Parathyroid adenoma (tissue), 2 donors: ENCODE measurements around the gene VAX1.

Experiments used
- H2AFZ ChIP-seq: fragments of 300-600 bp; sonication (generic); one replicate; pipeline ENCODE4 v1.7.0; 2017; ENCODE audit warnings: antibody characterized with exemption, mild to moderate bottlenecking
- H3K27ac ChIP-seq: fragments of 300-600 bp; sonication (generic); one replicate; pipeline ENCODE4 v1.7.0; 2017
- H3K27me3 ChIP-seq: fragments of 300-600 bp; sonication (generic); one replicate; pipeline ENCODE4 v1.7.0; 2017; ENCODE audit warnings: low read length; ENCODE audit not compliant: control insufficient read depth, insufficient read depth
- H3K36me3 ChIP-seq: fragments of 300-600 bp; sonication (generic); one replicate; pipeline ENCODE4 v1.7.0; 2017; ENCODE audit warnings: low read length; ENCODE audit not compliant: control insufficient read depth, insufficient read depth
- H3K4me1 ChIP-seq: fragments of 300-600 bp; sonication (generic); one replicate; pipeline ENCODE4 v1.7.0; 2017; ENCODE audit warnings: control low read depth
- H3K4me2 ChIP-seq: fragments of 300-600 bp; sonication (generic); one replicate; pipeline ENCODE4 v1.7.0; 2017; ENCODE audit warnings: low read length
- H3K4me3 ChIP-seq: fragments of 300-600 bp; sonication (generic); one replicate; pipeline ENCODE4 v1.7.0; 2017; ENCODE audit warnings: low read depth, low read length
- H3K79me2 ChIP-seq: fragments of 300-600 bp; sonication (generic); one replicate; pipeline ENCODE4 v1.7.0; 2017; ENCODE audit warnings: control low read depth
- H3K9ac ChIP-seq: fragments of 300-600 bp; sonication (generic); one replicate; pipeline ENCODE4 v1.7.0; 2017; ENCODE audit warnings: mild to moderate bottlenecking
- H3K9me3 ChIP-seq: fragments of 300-600 bp; sonication (generic); one replicate; pipeline ENCODE4 v1.7.0; 2017; ENCODE audit warnings: low read length; ENCODE audit not compliant: control insufficient read depth
- CTCF ChIP-seq: fragments of 300-600 bp; sonication (generic); IDR thresholded peaks from one replicate; pipeline ENCODE4 v1.7.0; 2017; ENCODE audit warnings: antibody characterized with exemption, mild to moderate bottlenecking
- donor health status: primary hyperparathyroidism.

Gene VAX1

DNA sequence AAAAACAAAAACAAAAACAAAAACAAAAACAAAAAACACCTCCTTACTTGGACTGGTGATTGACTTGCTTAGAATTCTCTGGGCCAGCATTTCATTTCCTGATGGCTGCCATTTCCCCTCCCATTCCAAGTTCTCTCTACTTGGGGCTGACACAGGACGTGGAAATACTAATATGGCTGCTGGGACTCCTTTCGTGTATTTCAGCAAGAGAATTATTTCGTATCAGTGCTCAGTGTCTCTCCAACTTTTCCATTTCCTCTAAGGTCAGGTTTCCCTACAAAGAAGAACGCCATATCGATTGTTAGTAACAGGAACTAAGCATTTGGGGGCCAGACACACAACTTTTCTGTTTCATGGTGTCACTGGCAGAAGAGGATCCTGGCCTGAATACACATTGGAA is 22.5 kb upstream of the VAX1 start:
- no peaks in the 10 kb centered on the region for H3K79me2 ChIP-seq
- H3K9ac ChIP-seq: no peak overlapping the region
- no peak for TF ChIP-seq CTCF
- no peak overlapping the region for H3K27ac ChIP-seq
- no peak overlapping the region for H2AFZ ChIP-seq
- peaks cover 25% of the 10 kb centered on the region for H3K27me3 ChIP-seq
- no peaks in the 10 kb centered on the region for H3K9me3 ChIP-seq
- H3K4me2 ChIP-seq: no peak overlapping the region
- H3K4me3 ChIP-seq: no peak overlapping the region
- H3K4me1 ChIP-seq: no peaks in the 10 kb centered on the region
- no peaks in the 10 kb centered on the region for H3K36me3 ChIP-seq

- no peaks in the 10 kb centered on the region for H3K79me2 ChIP-seq
- no peaks in the 10 kb centered on the region for H3K4me1 ChIP-seq
- no peak overlapping the region for H2AFZ ChIP-seq
- no peak for TF ChIP-seq CTCF
- H3K9ac ChIP-seq: no peak overlapping the region
- no peak overlapping the region for H3K27ac ChIP-seq
- no peak overlapping the region for H3K4me3 ChIP-seq
- no peak overlapping the region for H3K4me2 ChIP-seq
- H3K9me3 ChIP-seq: no peaks in the 10 kb centered on the region
- no peaks in the 10 kb centered on the region for H3K36me3 ChIP-seq
- H3K27me3 ChIP-seq: peaks cover 18% of the 10 kb centered on the region
Measured at GRCh38 chr10:117159390-117159789, 21.3 kb upstream of the VAX1 start.

GRCh38 chr10:117158297-117158696 is 20.2 kb upstream of the VAX1 start:
- Histone ChIP-seq H3K4me1 (no peaks in the 10 kb centered on the region), H3K36me3 (no peaks in the 10 kb centered on the region), H3K27ac (no peak overlapping the region), H3K27me3 (peaks cover 12% of the 10 kb centered on the region), H3K79me2 (no peaks in the 10 kb centered on the region), H3K4me3 (no peak overlapping the region), H2AFZ (no peak overlapping the region), H3K4me2 (no peak overlapping the region), H3K9me3 (no peaks in the 10 kb centered on the region), H3K9ac (no peak overlapping the region)
- TF ChIP-seq CTCF: no peak

GRCh38 chr10:117152668-117153067 is 14.6 kb upstream of the VAX1 start:
- no peaks in the 10 kb centered on the region for H3K79me2 ChIP-seq
- no peaks in the 10 kb centered on the region for H3K27me3 ChIP-seq
- no peaks in the 10 kb centered on the region for H3K9me3 ChIP-seq
- H3K27ac ChIP-seq: no peak overlapping the region
- no peak overlapping the region for H3K4me2 ChIP-seq
- no peaks in the 10 kb centered on the region for H3K36me3 ChIP-seq
- H2AFZ ChIP-seq: no peak overlapping the region
- no peak for TF ChIP-seq CTCF
- no peak overlapping the region for H3K9ac ChIP-seq
- H3K4me3 ChIP-seq: no peak overlapping the region
- H3K4me1 ChIP-seq: no peaks in the 10 kb centered on the region

DNA sequence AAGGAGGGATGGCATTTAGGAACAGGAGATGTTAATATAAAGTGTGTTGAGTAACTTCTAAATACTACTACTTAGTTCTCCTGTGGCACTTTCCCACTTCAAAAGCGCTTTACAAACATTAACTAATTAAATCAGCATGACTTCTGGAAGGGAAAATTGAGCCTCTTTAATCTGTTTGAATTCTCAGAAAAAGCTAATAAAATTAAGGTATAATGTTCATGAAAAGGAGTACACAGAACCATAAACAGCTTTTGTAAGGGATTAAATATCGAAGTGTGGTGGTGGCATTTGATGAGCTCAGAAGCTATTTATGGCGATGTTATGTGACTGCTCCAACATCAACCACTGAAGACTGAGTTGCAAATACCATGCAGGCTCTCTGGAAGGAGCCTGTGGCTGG is 10.2 kb upstream of the VAX1 start:
- H3K27me3 ChIP-seq: no peaks in the 10 kb centered on the region
- H3K9me3 ChIP-seq: no peaks in the 10 kb centered on the region

More for the DNA sequence above, 10.2 kb upstream of the VAX1 start:
- H3K4me1 ChIP-seq: no peaks in the 10 kb centered on the region
- H2AFZ ChIP-seq: no peak overlapping the region
- no peaks in the 10 kb centered on the region for H3K79me2 ChIP-seq
- H3K9ac ChIP-seq: no peak overlapping the region
- H3K27ac ChIP-seq: no peak overlapping the region
- no peak for TF ChIP-seq CTCF
- H3K4me3 ChIP-seq: no peak overlapping the region
- H3K4me2 ChIP-seq: no peak overlapping the region
- no peaks in the 10 kb centered on the region for H3K36me3 ChIP-seq
